SK-N-MC (cell line): ENCODE measurements around the gene BCKDHB.

Experiments used
- EZH2 ChIP-seq: fragments of 200-600 bp; sonication (generic); IDR thresholded peaks from one replicate; pipeline ENCODE4 v1.6.1; 2017; ENCODE audit warnings: antibody characterized with exemption
- FOXP2 ChIP-seq: optimal IDR thresholded peaks from 2 replicates; pipeline ENCODE3; 2011; ENCODE audit warnings: mild to moderate bottlenecking, moderate library complexity; ENCODE audit not compliant: insufficient read depth; ENCODE audit errors: extremely low read length, control extremely low read depth
- POLR2AphosphoS5 ChIP-seq: IDR thresholded peaks from 2 replicates; pipeline ENCODE4 v1.6.1; 2012; ENCODE audit warnings: mild to moderate bottlenecking, low read depth, low read length, borderline replicate concordance

- TF ChIP-seq EZH2 = no peak
- TF ChIP-seq POLR2AphosphoS5 = no peak
- no peak for TF ChIP-seq FOXP2
Measured at GRCh38 chr6:80319196-80319595, 212.7 kb downstream of the BCKDHB start.
